GM18511 (cell line): Measurements from ENCODE around the gene PRR23E.

Experiments
- ATAC-seq: cut with Tn5 transposase; IDR thresholded peaks from one replicate; pipeline ENCODE4 v1.9.1; 2021; ENCODE audit warnings: mild to moderate bottlenecking, moderate library complexity; ENCODE audit not compliant: unreplicated experiment

The PRR23E gene

DNA sequence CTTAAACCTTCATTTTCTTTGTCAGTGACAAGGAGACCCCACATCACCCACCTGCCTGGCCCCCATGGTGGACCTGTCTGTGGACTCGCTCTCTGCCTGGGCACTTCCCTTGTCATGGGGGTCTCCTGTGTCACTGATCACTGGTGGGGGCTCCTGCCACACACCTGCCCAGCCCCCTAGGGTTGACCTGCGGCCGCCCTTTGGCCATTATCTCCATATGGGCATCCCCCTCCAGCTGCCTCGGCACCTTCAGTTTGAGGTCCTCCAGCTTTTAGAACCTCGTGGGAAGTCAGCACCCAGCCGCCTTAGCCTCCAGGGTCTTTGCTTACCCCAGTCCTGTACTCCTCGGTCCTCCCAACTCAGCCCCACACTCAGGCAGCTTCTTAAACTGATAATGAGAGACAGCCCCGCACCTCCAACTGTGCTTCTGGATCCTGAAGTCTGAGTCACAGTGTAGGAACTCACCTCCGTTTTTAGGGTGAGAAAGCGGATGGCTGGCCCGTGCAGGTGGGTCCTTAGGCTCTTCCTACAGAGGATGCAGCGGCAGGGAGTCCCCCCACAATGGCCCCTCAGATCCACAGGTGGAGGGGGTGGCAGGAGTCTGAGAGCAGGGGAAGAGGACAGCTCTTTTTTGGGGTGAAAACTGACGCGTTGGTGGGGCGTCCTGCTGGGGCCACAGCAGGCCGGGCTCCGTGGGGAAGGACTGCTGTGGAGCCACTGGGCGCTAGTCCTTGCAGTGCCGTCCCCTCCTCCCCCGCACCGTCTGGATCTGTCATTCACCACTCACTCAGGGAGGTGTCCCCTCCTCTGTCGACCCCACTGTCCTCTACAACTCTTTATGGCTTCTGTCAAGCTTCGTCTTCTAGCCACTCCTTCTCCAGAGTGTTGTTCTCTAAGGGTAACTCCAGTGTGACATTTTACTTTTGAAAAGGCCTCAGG, 8.7 kb upstream of the PRR23E start:
- ATAC-seq, result no peak

DNA sequence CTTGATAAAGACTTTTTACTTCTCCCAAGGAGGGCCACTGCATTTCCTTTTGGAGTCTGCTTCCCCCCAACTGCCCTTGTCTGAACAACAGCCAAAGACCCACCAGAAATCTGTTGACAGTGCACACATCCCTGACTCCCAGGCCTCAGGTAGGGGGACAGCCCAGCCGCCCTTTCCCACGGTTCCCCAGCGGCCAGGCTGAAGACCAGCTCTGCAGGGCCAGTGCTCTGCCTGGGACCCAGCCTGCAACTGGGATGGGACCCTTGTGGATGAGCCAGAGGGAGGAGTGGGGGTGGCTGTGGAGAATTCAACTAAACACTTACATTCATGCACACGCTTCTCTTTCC, 8.1 kb upstream of the PRR23E start:
- no peak for ATAC-seq

GRCh38 chr3:127185268-127185667, 7.7 kb upstream of the PRR23E start:
- no peak for ATAC-seq

GRCh38 chr3:127185962-127186674, 6.8 kb upstream of the PRR23E start:
- no peak for ATAC-seq

- ATAC-seq, result no peak
These were observed 5.6 kb upstream of the PRR23E start for GRCh38 chr3:127187316-127187715.

DNA sequence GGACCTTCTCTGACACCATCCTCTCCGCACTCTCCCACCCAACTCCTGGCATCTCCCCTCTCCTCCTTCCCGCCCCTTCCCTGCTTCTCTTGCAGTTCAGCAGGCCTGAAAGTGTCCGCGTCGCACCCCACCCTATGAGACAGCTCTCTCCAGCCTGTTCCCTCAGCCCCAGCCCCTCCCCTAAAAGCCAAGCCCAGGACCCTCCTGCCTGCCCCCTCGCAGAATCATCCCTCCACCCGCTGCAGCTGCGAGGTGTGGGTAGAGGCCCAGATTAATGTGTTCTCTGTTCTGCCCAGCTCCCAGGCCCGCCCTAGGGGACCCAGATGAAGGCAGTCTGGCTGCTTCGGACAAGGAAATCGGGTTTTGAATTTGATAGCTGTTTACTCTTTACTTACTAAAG, 410 bp downstream of the PRR23E start:
- no peak for ATAC-seq

- ATAC-seq, result no peak
These were observed 844 bp downstream of the PRR23E start for GRCh38 chr3:127193775-127194174.

DNA sequence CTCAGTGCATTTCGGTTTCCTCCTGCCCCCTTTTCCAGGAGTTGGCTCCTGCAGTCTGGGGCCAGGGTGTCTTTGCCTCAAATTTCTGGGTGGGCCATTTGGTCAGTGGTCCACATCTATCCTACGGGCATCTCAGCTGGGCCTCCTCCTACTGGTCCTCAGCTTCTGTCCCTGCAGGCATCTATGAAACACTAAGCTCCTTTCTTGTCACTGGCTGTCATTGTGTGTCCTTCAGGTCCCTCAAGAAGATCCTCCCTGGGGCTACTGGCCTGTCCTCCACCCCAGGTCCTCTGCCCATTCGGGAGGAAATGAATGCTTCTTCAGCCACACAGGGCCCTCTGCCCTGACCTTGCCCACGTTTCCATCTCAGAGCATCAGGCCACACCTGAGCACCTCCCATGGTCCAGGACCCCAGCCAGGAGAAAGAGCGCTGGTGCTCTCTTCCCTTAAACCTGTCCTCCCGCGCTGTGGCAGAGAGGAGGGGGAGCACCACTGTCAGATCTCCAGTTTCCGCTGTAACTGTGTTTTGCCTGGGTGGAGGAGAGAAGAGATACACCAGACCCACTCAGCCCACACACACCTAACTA, 1.8 kb downstream of the PRR23E start:
- ATAC-seq, result no peak

GRCh38 chr3:127195417-127195816, 2.5 kb downstream of the PRR23E start:
- no peak for ATAC-seq

DNA sequence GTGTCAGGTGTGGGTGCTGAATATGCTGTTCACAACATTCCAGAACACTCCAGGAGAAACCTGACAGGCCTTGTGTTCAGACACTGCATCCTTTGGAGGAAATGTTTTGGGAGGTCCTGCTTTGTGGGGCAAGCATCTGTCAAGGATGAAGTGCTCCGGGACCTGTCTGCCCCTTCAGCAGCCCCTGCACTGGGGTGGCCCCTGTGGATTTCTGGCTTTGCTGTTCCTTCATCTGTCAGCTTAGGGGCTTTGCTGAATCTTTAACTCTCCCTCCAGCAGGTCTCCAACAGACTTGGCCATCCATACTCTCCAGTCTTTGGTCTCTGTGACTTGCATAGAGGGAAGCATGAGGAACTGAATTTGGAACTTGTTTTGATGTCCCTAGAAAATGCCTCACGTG, 3.1 kb downstream of the PRR23E start:
- ATAC-seq, result no peak

DNA sequence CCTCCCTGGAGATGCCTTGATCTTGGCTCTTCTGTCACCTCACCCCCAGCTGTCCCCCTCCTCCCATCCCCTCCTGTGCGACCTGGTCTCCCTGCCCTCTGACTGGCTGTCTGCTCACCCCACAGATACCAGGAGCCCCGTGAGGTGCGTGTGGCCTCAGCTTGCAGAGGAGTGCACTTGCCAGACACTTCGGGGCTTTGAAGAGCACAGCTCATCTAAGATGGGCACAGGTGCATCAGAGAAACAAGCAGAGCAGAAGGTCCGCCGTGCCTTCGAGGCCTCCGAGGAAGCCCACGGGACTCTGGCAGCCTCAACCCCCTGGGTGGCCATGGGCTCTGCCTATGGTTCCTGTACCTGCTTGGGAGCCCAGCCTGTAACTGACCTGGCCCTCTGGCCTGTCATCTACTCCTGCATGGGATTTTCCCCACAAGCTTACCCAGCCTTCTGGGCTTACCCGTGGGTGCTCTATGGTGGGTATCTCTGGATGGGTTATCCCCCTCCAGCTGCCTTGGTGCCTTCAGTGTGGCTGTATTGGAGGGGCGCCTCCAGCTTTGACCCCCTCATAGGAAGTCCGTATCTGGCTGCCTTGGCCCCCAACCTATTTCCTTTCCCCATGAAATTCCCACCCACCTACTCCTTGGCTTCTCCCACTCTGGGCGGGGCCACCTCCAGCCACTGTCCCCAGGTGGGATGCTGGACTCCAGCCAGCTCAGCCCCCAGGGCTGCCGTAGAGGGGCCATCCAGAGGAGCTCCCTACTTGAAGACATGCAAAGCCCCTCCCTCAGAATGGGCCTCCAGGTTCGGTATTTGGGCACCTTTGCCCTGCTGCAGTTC, 3.8 kb downstream of the PRR23E start:
- ATAC-seq, result no peak

- ATAC-seq, result no peak
These were observed 4.6 kb downstream of the PRR23E start for GRCh38 chr3:127197300-127198189.

GRCh38 chr3:127200086-127200691, 7.3 kb downstream of the PRR23E start:
- ATAC-seq, result no peak

DNA sequence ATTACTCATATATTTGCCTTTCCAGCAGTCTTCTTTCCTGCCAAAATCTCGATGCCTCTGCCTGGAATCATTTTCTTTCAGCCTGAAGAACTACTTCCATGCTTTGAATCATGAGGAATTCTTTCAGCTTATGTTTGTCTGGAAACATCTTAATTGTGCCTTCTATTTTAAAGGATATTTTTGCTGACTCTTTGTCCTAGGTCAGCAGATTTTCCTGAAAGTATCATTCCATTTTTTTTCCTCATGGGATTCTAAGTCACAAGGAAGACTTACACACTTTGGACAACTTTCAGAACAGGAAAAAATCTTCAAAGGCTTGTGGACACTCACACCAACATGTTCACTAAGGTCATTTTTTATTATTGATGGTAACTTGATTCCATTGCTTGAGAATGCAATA, 10.1 kb downstream of the PRR23E start:
- no peak for ATAC-seq

DNA sequence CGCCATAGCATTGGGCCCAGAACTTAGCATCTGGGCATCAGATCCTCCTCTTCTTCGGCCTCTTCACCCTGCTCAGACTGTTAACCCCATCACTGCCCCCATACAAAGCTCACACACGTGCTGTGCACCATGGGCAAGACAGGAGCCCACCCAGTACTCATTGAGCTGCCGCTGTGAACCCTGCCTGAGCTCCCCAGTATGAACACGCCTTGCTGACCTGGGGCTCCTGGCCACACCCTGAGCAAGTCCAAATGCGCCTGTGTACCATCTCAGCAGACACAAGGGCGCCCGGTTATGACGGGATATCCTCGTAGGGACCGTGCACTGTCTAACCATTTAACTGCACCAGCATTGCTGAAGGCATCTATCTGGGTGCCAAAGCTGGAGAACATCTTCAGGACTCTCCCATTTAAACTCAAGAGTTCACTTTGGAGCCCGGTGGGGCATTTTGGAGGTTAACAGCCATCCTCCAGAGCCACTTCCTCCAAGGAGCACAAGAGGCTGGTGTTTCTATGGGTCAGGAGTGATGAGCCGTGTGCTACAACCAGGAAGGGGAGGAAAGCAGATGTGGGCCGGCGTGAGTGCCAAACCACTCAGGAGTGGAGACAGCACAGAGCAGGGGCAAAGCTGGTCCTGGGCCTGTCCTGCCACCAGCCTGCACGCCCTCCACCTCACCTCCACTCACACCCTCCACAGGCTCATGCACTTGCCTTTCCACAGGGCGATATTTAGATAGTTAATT, 12.1 kb downstream of the PRR23E start:
- no peak for ATAC-seq

DNA sequence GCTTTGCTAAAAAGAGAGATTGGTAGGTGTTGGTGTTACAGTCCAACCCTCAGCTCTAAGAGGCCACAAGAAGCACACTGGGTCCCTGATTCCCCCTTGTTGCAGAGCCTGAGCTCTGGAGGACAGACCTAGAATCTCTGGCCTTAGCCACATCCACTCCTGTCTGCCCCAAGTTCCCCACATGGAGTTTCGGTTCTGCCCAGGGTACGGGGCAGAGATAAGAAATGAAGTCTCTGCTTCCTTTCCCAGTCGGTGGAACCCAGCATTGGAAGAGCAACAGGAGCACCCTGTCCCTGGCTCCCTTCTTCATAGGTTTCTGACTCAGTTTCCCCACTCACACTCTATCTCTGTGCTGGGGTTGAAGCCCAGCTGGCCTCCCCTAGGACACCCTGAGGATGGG, 13.2 kb downstream of the PRR23E start:
- no peak for ATAC-seq

- ATAC-seq, result no peak
These were observed 13.9 kb downstream of the PRR23E start for GRCh38 chr3:127206611-127207516.
